HepG2 (cell line): ENCODE measurements around the gene TET3. TPM values are rescaled to one million over a fixed set of nuclear protein-coding genes. Genes with fewer than 3 reads are reported as not detected.

Experiments
- ATAC-seq: fragments of 200-7000 bp; cut with Tn5 transposase; 3 replicates; pipeline ENCODE4 v1.9.1; 2020; ENCODE audit warnings: mild to moderate bottlenecking, moderate library complexity
- BruUV-seq: library from RNA; stranded (reverse); fragments of 400-500 nt; replicated peaks from 2 replicates; lab custom pipeline; 2021; lab: Mats Ljungman, UMichigan
- CTCF ChIA-PET: fragments of 300-600 bp; formaldehyde crosslinking; extraction: SDS; loops from one replicate; lab custom pipeline; 2021; ENCODE audit warnings: low total read pairs, inconsistent platforms, low intra/inter-chr PET ratio; lab: Yijun Ruan, JAX
- POLR2A ChIA-PET: fragments of 350-600 bp; sonication (Branson Sonifier 250); formaldehyde crosslinking; loops from one replicate; lab custom pipeline; 2020; ENCODE audit warnings: antibody characterized with exemption, inconsistent platforms; lab: Yijun Ruan, JAX
- DNase-seq: peaks from one replicate; pipeline ENCODE4 v3.0.0-alpha.2; 2015; ENCODE audit warnings: low spot score
- FAIRE-seq: peaks from 3 replicates; lab custom pipeline; 2011; peaks lifted over from hg19 to GRCh38; lab: Jason Lieb, UNC
- H2AFZ ChIP-seq: one replicate; pipeline ENCODE4 v1.6.1; 2011; ENCODE audit warnings: low read length, inconsistent platforms
- H3K27ac ChIP-seq: fragments of 300-600 bp; 3 replicates; pipeline ENCODE4 v1.8.0; 2011; ENCODE audit warnings: mixed run types, mild to moderate bottlenecking, mixed read lengths, low read length, inconsistent platforms; ENCODE audit not compliant: insufficient read depth; ENCODE audit errors: extremely low read length
- H3K27me3 ChIP-seq, 2 experiments: fragments of 200-600 bp in 1 of 2; 2 replicates in 1 of 2; 3 replicates in 1 of 2; pipeline versions ENCODE4 v1.6.0 to v1.8.0; 2011; ENCODE audit warnings: low read length in 2 of 2, mild to moderate bottlenecking in 2 of 2, moderate library complexity in 2 of 2, inconsistent platforms in 1 of 2; ENCODE audit not compliant: insufficient read depth in 2 of 2, control insufficient read depth in 1 of 2
- H3K36me3 ChIP-seq, 2 experiments: fragments of 200-600 bp in 1 of 2; replicated peaks in 1 of 2; 2 replicates in 1 of 2; 3 replicates in 1 of 2; pipeline versions ENCODE4 v1.5.1 to v1.8.0; 2011; ENCODE audit warnings: low read length in 2 of 2, inconsistent platforms in 1 of 2; ENCODE audit not compliant: insufficient read depth in 2 of 2, control insufficient read depth in 1 of 2
- H3K4me1 ChIP-seq: 2 replicates; pipeline ENCODE4 v1.5.1; 2012; ENCODE audit warnings: low read length, inconsistent platforms; ENCODE audit not compliant: insufficient read depth
- H3K4me2 ChIP-seq: 2 replicates; pipeline ENCODE4 v1.6.0; 2011; ENCODE audit warnings: low read depth, low read length, inconsistent platforms
- H3K4me3 ChIP-seq, 3 experiments: fragments of 200-600 bp in 1 of 3; sonication (generic), shearing (Covaris generic) in 1 of 3; replicated peaks in 1 of 3; 2 replicates each; pipeline ENCODE4 v1.5.1; 2011 to 2016; ENCODE audit warnings: low read length in 3 of 3, inconsistent platforms in 2 of 3, low read depth in 2 of 3, mild to moderate bottlenecking in 2 of 3, control low read depth in 1 of 3, mixed read lengths in 1 of 3; ENCODE audit not compliant: insufficient read depth in 1 of 3
- H3K79me2 ChIP-seq: one replicate; pipeline ENCODE4 v1.6.1; 2011; ENCODE audit warnings: low read length, inconsistent platforms; ENCODE audit not compliant: insufficient read depth
- H3K9ac ChIP-seq: 2 replicates; pipeline ENCODE4 v1.6.0; 2011; ENCODE audit warnings: mild to moderate bottlenecking, low read depth, low read length, inconsistent platforms; ENCODE audit not compliant: insufficient read depth
- H3K9me3 ChIP-seq: 2 replicates; pipeline ENCODE4 v1.5.1; 2012; ENCODE audit warnings: mild to moderate bottlenecking, low read length
- H4K20me1 ChIP-seq: 2 replicates; pipeline ENCODE4 v1.6.0; 2011; ENCODE audit warnings: inconsistent platforms, mild to moderate bottlenecking, low read length, moderate library complexity; ENCODE audit not compliant: insufficient read depth
- ATF1 ChIP-seq: IDR thresholded peaks from 2 replicates; pipeline ENCODE4 v1.6.1; 2016; ENCODE audit warnings: mild to moderate bottlenecking, control low read depth
- CENPT ChIP-seq: sonication (generic); formaldehyde crosslinking; IDR thresholded peaks from 2 replicates; pipeline ENCODE4 v1.8.0; 2022; ENCODE audit warnings: low read depth, mild to moderate bottlenecking, moderate library complexity, missing genetic modification reagents
- HNRNPLL ChIP-seq: fragments of 200-400 bp; formaldehyde crosslinking; IDR thresholded peaks from 2 replicates; pipeline ENCODE4 v1.6.1; 2017; ENCODE audit warnings: mild to moderate bottlenecking, low read depth, low read length; ENCODE audit not compliant: poor library complexity, severe bottlenecking
- RBFOX2 ChIP-seq: fragments of 200-400 bp; formaldehyde crosslinking; IDR thresholded peaks from 2 replicates; pipeline ENCODE4 v1.6.1; 2017; ENCODE audit warnings: low read depth, mild to moderate bottlenecking, low read length
- ZNF318 ChIP-seq: sonication (generic); formaldehyde crosslinking; IDR thresholded peaks from 2 replicates; pipeline ENCODE4 v1.4.0; 2020; ENCODE audit warnings: mild to moderate bottlenecking, missing genetic modification reagents
- WGBS: methylation state at CpG from one replicate; pipeline ENCODE4 v1.1.6; 2017; ENCODE audit warnings: low lambda C conversion rate; 5-methylcytosine and 5-hydroxymethylcytosine counted together
- in situ Hi-C: cut with HindIII; loops from 2 replicates; pipeline ENCODE4 v1.10.0; 2017; ENCODE audit warnings: low pct_unique_long_range_greater_than_20kb; ENCODE audit not compliant: extremely low pct_ligation_motif_present
- intact Hi-C: fragments of 100-400 bp; cut with micrococcal nuclease; formaldehyde crosslinking; loops from one replicate; pipeline ENCODE4 v1.10.0; 2022; ENCODE audit not compliant: unreplicated experiment
- polyA plus RNA-seq, 8 experiments: library from polyadenylated mRNA; depleted of rRNA in 3 of 8; stranded (reverse) in 7 of 8; unstranded in 1 of 8; fragments of >200 nt; fragmentation: Illumina TruSeq in 4 of 8; extraction: Trizol in 4 of 8; gene quantifications; 2 replicates each; pipeline versions ENCODE4 v1.2.1 to v1.2.3, GENCODE V29; 2011 to 2016; ENCODE audit warnings: low read depth in 4 of 8, missing spikeins in 1 of 8, mixed read lengths in 1 of 8; ENCODE audit not compliant: insufficient read depth in 1 of 8
- total RNA-seq, 5 experiments: library from RNA; depleted of rRNA; stranded (reverse); fragments of >200 nt; fragmentation: Illumina TruSeq; extraction: Trizol; gene quantifications; 2 replicates each; pipeline ENCODE4 v1.2.3, GENCODE V29; 2016; ENCODE audit warnings: low read depth in 1 of 5
- TF ChIP-seq, protein P1 (sequence below): sonication (generic); formaldehyde crosslinking; IDR thresholded peaks from 2 replicates; pipeline ENCODE4 v1.5.0; 2020; ENCODE audit warnings: missing genetic modification reagents
- TF ChIP-seq, protein P2 (sequence below): sonication (generic); formaldehyde crosslinking; IDR thresholded peaks from 2 replicates; pipeline ENCODE4 v1.8.1; 2023; ENCODE audit warnings: missing genetic modification reagents, mild to moderate bottlenecking, borderline replicate concordance
- TF ChIP-seq, protein P3 (sequence below): IDR thresholded peaks from 2 replicates; pipeline ENCODE4 v1.6.1; 2012; ENCODE audit warnings: low read length, improper control_type of control experiment

The TET3 gene
- total and polyA plus RNA-seq, 2 of the 13 experiments (the other 11 are each of a cell fraction or from before 2014, with no cell fraction given) = 4.3 to 6.8 TPM

GRCh38 chr2:73961823-73962615 is 22.7 kb upstream of the TET3 start:
- H3K4me3 ChIP-seq = no peak overlapping the region
- no peak overlapping the region for H3K27ac ChIP-seq
- ChIA-PET POLR2A (no interaction called here), CTCF (no interaction called here)
- H3K4me1 ChIP-seq = peaks cover 26% of the 10 kb centered on the region
- no peaks in the 10 kb centered on the region; a peak in 1 of 5 replicates for H3K27me3 ChIP-seq
- peak; percentile 41; the same call in 2 of the 3 replicates for ATAC-seq
- H3K4me2 ChIP-seq = no peak overlapping the region
- BruUV-seq = no TSS peak
- in situ Hi-C loops (no loop called here), intact Hi-C loops (no loop called here)
- peaks cover under 1 to 26% of the 10 kb centered on the region in 2 experiments; a peak in 4 of 5 replicates for H3K36me3 ChIP-seq
- H3K9me3 ChIP-seq = peaks cover 6% of the 10 kb centered on the region; the same call in 1 of the 2 replicates
- peak; percentile 28 for FAIRE-seq
- H2AFZ ChIP-seq = no peak overlapping the region
- H3K9ac ChIP-seq = no peak overlapping the region
- H3K79me2 ChIP-seq = no peaks in the 10 kb centered on the region
- no peak for DNase-seq
- H4K20me1 ChIP-seq = no peaks in the 10 kb centered on the region
- 84% methylated on average over 12 of the region's 12 CpGs for WGBS
- TF ChIP-seq HNRNPLL (no peak), CENPT (CRISPR knock-in tag) (no peak), RBFOX2 (no peak), ATF1 (CRISPR knock-in tag) (no peak), ZNF318 (CRISPR knock-in tag) (no peak)
- TF ChIP-seq, protein P1, sequence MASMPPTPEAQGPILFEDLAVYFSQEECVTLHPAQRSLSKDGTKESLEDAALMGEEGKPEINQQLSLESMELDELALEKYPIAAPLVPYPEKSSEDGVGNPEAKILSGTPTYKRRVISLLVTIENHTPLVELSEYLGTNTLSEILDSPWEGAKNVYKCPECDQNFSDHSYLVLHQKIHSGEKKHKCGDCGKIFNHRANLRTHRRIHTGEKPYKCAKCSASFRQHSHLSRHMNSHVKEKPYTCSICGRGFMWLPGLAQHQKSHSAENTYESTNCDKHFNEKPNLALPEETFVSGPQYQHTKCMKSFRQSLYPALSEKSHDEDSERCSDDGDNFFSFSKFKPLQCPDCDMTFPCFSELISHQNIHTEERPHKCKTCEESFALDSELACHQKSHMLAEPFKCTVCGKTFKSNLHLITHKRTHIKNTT = no peak
- TF ChIP-seq, protein P2, sequence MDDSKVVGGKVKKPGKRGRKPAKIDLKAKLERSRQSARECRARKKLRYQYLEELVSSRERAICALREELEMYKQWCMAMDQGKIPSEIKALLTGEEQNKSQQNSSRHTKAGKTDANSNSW (CRISPR knock-in tag) = no peak
- TF ChIP-seq, protein P3, sequence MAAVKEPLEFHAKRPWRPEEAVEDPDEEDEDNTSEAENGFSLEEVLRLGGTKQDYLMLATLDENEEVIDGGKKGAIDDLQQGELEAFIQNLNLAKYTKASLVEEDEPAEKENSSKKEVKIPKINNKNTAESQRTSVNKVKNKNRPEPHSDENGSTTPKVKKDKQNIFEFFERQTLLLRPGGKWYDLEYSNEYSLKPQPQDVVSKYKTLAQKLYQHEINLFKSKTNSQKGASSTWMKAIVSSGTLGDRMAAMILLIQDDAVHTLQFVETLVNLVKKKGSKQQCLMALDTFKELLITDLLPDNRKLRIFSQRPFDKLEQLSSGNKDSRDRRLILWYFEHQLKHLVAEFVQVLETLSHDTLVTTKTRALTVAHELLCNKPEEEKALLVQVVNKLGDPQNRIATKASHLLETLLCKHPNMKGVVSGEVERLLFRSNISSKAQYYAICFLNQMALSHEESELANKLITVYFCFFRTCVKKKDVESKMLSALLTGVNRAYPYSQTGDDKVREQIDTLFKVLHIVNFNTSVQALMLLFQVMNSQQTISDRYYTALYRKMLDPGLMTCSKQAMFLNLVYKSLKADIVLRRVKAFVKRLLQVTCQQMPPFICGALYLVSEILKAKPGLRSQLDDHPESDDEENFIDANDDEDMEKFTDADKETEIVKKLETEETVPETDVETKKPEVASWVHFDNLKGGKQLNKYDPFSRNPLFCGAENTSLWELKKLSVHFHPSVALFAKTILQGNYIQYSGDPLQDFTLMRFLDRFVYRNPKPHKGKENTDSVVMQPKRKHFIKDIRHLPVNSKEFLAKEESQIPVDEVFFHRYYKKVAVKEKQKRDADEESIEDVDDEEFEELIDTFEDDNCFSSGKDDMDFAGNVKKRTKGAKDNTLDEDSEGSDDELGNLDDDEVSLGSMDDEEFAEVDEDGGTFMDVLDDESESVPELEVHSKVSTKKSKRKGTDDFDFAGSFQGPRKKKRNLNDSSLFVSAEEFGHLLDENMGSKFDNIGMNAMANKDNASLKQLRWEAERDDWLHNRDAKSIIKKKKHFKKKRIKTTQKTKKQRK = no peak
